HEK293 (cell line): Measurements from ENCODE around the gene EFCAB6.

ENCODE experiments used
- CTCF ChIA-PET: fragments of 350-600 bp; formaldehyde crosslinking; extraction: SDS; loops from one replicate; lab custom pipeline; 2021; ENCODE audit warnings: antibody characterized with exemption; lab: Yijun Ruan, JAX
- POLR2A ChIA-PET: fragments of 300-600 bp; formaldehyde crosslinking; extraction: SDS; loops from one replicate; lab custom pipeline; 2020; ENCODE audit warnings: antibody characterized with exemption, inconsistent platforms; lab: Yijun Ruan, JAX
- H3K27ac ChIP-seq: fragments of 200-500 bp; sonication (Bioruptor generic); 2 replicates; pipeline ENCODE4 v1.5.1; 2014; ENCODE audit warnings: low read depth, low read length, control low read depth, inconsistent platforms; ENCODE audit errors: extremely low read depth
- H3K36me3 ChIP-seq, 2 experiments: fragments of 200-500 bp in 1 of 2; sonication (Bioruptor generic) in 1 of 2; 1 replicate in 1 of 2; 2 replicates in 1 of 2; pipeline ENCODE4 v1.5.1; 2014 to 2017; ENCODE audit warnings: inconsistent platforms in 2 of 2, low read length in 2 of 2; ENCODE audit not compliant: control insufficient read depth in 2 of 2, insufficient read depth in 1 of 2
- H3K4me1 ChIP-seq: fragments of 200-500 bp; sonication (Bioruptor generic); 2 replicates; pipeline ENCODE4 v1.5.1; 2014; ENCODE audit warnings: mild to moderate bottlenecking, low read length, inconsistent platforms; ENCODE audit not compliant: control insufficient read depth, insufficient read depth
- H3K4me3 ChIP-seq: 2 replicates; pipeline ENCODE4 v1.5.1; 2011; ENCODE audit warnings: low read depth, mild to moderate bottlenecking, control low read depth, low read length, moderate library complexity
- H3K9me3 ChIP-seq: fragments of 200-500 bp; sonication (Bioruptor generic); 2 replicates; pipeline ENCODE4 v1.5.1; 2014; ENCODE audit warnings: low read depth, low read length, inconsistent platforms; ENCODE audit not compliant: control insufficient read depth, insufficient read depth
- KLF1 ChIP-seq: fragments of 450-650 bp; formaldehyde crosslinking; IDR thresholded peaks from 2 replicates; pipeline ENCODE4 v1.5.1; 2016; ENCODE audit warnings: missing biosample characterization, missing genetic modification characterization
- KLF9 ChIP-seq: fragments of 450-650 bp; formaldehyde crosslinking; IDR thresholded peaks from 2 replicates; pipeline ENCODE4 v1.5.1; 2016; ENCODE audit warnings: missing biosample characterization, missing genetic modification characterization, low read depth
- MYNN ChIP-seq: fragments of 450-650 bp; formaldehyde crosslinking; IDR thresholded peaks from 2 replicates; pipeline ENCODE4 v1.5.1; 2016; ENCODE audit warnings: missing biosample characterization, missing genetic modification characterization, borderline replicate concordance
- PRDM1 ChIP-seq: fragments of 450-650 bp; formaldehyde crosslinking; IDR thresholded peaks from 2 replicates; pipeline ENCODE4; 2016; ENCODE audit warnings: missing biosample characterization, missing genetic modification characterization
- RBAK ChIP-seq: fragments of 450-650 bp; formaldehyde crosslinking; IDR thresholded peaks from 2 replicates; pipeline ENCODE4 v1.5.1; 2016; ENCODE audit warnings: missing biosample characterization, missing genetic modification characterization
- REST ChIP-seq: fragments of 450-650 bp; formaldehyde crosslinking; IDR thresholded peaks from 2 replicates; pipeline ENCODE4 v1.5.1; 2016; ENCODE audit warnings: missing biosample characterization, missing genetic modification characterization
- SALL2 ChIP-seq: fragments of 450-650 bp; formaldehyde crosslinking; IDR thresholded peaks from 2 replicates; pipeline ENCODE4 v1.5.0; 2017; ENCODE audit warnings: missing biosample characterization, mild to moderate bottlenecking, missing genetic modification characterization, borderline replicate concordance
- SP3 ChIP-seq: fragments of 450-650 bp; formaldehyde crosslinking; IDR thresholded peaks from 2 replicates; pipeline ENCODE4 v1.5.1; 2016; ENCODE audit warnings: missing biosample characterization, missing genetic modification characterization
- TRIM28 ChIP-seq: IDR thresholded peaks from 2 replicates; pipeline ENCODE4 v1.6.1; 2011; ENCODE audit warnings: low read length, control low read depth, borderline replicate concordance
- YY1 ChIP-seq: fragments of 450-650 bp; formaldehyde crosslinking; IDR thresholded peaks from 2 replicates; pipeline ENCODE4 v1.5.1; 2018; ENCODE audit warnings: missing biosample characterization, missing genetic modification characterization
- ZFP41 ChIP-seq: fragments of 450-650 bp; formaldehyde crosslinking; IDR thresholded peaks from 2 replicates; pipeline ENCODE4 v1.5.1; 2016; ENCODE audit warnings: missing biosample characterization, missing genetic modification characterization, borderline replicate concordance
- ZIC2 ChIP-seq: fragments of 450-650 bp; formaldehyde crosslinking; IDR thresholded peaks from 2 replicates; pipeline ENCODE4 v1.5.1; 2016; ENCODE audit warnings: missing biosample characterization, missing genetic modification characterization
- ZNF132 ChIP-seq: fragments of 450-650 bp; formaldehyde crosslinking; IDR thresholded peaks from 2 replicates; pipeline ENCODE4 v1.5.1; 2017; ENCODE audit warnings: missing biosample characterization, missing genetic modification characterization, borderline replicate concordance
- ZNF24 ChIP-seq: fragments of 450-650 bp; formaldehyde crosslinking; IDR thresholded peaks from 2 replicates; pipeline ENCODE4 v1.5.1; 2016; ENCODE audit warnings: missing biosample characterization, missing genetic modification characterization
- ZNF544 ChIP-seq: fragments of 450-650 bp; formaldehyde crosslinking; IDR thresholded peaks from 2 replicates; pipeline ENCODE4 v1.5.0; 2017; ENCODE audit warnings: missing biosample characterization, missing genetic modification characterization
- ZNF596 ChIP-seq: fragments of 450-650 bp; IDR thresholded peaks from 2 replicates; pipeline ENCODE4 v1.5.0; 2018; ENCODE audit warnings: missing biosample characterization, mild to moderate bottlenecking, missing genetic modification characterization, moderate library complexity
- ZNF626 ChIP-seq: fragments of 450-650 bp; sonication (Bioruptor Pico); formaldehyde crosslinking; IDR thresholded peaks from 2 replicates; pipeline ENCODE4 v1.5.1; 2018; ENCODE audit warnings: missing biosample characterization, missing genetic modification characterization, inconsistent platforms
- ZNF830 ChIP-seq: fragments of 450-650 bp; IDR thresholded peaks from 2 replicates; pipeline ENCODE4 v1.5.0; 2018; ENCODE audit warnings: missing biosample characterization, missing genetic modification characterization, low read depth, mild to moderate bottlenecking, moderate library complexity
- ZSCAN4 ChIP-seq: fragments of 450-650 bp; formaldehyde crosslinking; IDR thresholded peaks from 2 replicates; pipeline ENCODE4 v1.5.1; 2017; ENCODE audit warnings: missing biosample characterization, missing genetic modification characterization
- TF ChIP-seq, protein P1 (sequence below): fragments of 450-650 bp; formaldehyde crosslinking; IDR thresholded peaks from 2 replicates; pipeline ENCODE4 v1.5.1; 2017; ENCODE audit warnings: missing biosample characterization, missing genetic modification characterization

Gene EFCAB6

DNA sequence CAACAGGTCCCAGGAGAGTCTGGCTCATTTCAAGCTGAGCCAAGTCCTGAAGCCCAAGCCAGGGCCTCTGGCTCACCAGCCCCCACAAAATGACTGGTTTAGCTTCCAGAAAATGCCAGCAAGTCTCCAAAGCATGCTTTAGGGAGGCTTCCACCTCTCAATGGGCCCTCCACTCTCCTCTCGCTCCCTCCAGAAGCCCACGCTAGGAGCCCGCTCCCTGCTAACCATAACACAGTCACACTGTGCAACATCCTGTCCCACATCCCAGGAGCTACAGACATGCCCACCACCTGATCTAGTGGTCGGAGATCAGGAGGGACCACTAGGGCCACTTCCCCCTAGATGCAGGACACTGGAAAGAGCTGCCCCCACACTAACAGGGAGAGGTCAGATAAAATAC is 43.3 kb upstream of the EFCAB6 start:
- Histone ChIP-seq H3K4me3 (no peak overlapping the region), H3K27ac (no peak overlapping the region), H3K9me3 (no peaks in the 10 kb centered on the region; the same call in 1 of the 2 replicates), H3K4me1 (no peaks in the 10 kb centered on the region), H3K36me3 (peaks cover 0 to 9% of the 10 kb centered on the region in 2 experiments; a peak in 1 of 3 replicates)
- CTCF ChIA-PET, result no interaction called here
- TF ChIP-seq KLF9 (tag by site-specific recombination), result no peak
- no peak for TF ChIP-seq ZNF132 (tag by site-specific recombination)
- no peak for TF ChIP-seq ZNF626
- no peak for TF ChIP-seq RBAK (tag by site-specific recombination)
- POLR2A ChIA-PET, result no interaction called here

DNA sequence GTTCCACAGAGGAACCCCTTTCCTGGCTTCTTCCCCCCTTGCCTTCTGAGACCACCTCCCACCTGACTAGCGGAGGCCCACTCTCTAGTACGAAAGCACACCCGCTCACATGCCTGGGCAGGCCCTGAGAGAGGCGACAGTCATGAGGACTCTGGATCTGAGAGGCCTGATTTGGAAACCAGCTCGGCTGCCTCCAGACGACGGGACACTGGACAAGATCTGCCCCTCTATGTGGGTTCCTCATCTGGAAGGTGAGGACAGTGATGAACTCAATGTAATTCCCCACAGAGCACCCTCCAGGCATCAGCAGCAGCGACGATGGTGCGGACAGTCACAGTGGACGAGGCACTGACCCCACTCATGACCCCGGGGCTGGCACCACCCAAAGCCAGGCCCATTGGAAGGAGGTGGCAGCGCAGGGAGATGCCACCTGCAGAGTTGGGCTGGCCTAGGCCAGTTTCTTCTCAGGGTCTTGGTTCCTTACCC is 42.7 kb upstream of the EFCAB6 start:
- ChIA-PET CTCF (no interaction called here), POLR2A (interaction anchor here (0.6 kb wide), 1 partner anchor 40 kb away, joined by 5 read pairs; no protein-coding TSS in a partner anchor)
- no peak overlapping the region for H3K27ac ChIP-seq
- no peak overlapping the region for H3K4me3 ChIP-seq
- peaks cover 0 to 9% of the 10 kb centered on the region in 2 experiments; a peak in 1 of 3 replicates for H3K36me3 ChIP-seq
- no peak for TF ChIP-seq MYNN (tag by site-specific recombination)
- TF ChIP-seq PRDM1 (tag by site-specific recombination), result no peak
- no peak for TF ChIP-seq ZNF830 (tag by site-specific recombination)
- no peak for TF ChIP-seq SALL2 (tag by site-specific recombination)
- no peaks in the 10 kb centered on the region for H3K4me1 ChIP-seq
- H3K9me3 ChIP-seq, result no peaks in the 10 kb centered on the region; the same call in 1 of the 2 replicates

GRCh38 chr22:43854121-43854785 is 42.1 kb upstream of the EFCAB6 start:
- TF ChIP-seq, protein P1, sequence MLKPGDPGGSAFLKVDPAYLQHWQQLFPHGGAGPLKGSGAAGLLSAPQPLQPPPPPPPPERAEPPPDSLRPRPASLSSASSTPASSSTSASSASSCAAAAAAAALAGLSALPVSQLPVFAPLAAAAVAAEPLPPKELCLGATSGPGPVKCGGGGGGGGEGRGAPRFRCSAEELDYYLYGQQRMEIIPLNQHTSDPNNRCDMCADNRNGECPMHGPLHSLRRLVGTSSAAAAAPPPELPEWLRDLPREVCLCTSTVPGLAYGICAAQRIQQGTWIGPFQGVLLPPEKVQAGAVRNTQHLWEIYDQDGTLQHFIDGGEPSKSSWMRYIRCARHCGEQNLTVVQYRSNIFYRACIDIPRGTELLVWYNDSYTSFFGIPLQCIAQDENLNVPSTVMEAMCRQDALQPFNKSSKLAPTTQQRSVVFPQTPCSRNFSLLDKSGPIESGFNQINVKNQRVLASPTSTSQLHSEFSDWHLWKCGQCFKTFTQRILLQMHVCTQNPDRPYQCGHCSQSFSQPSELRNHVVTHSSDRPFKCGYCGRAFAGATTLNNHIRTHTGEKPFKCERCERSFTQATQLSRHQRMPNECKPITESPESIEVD, result no peak
- TF ChIP-seq TRIM28 (no peak), ZIC2 (tag by site-specific recombination) (no peak), KLF1 (tag by site-specific recombination) (peak; percentile 82), ZNF596 (tag by site-specific recombination) (no peak), SP3 (tag by site-specific recombination) (no peak)
- TF ChIP-seq, all 188 proteins: peak for 1
- H3K36me3 ChIP-seq, result peaks cover 0 to 3% of the 10 kb centered on the region in 2 experiments; a peak in 1 of 3 replicates
- ChIA-PET CTCF (no interaction called here), POLR2A (interaction anchor here (0.6 kb wide), 1 partner anchor 40 kb away, joined by 5 read pairs; no protein-coding TSS in a partner anchor)
- no peaks in the 10 kb centered on the region for H3K4me1 ChIP-seq
- no peak overlapping the region for H3K4me3 ChIP-seq
- H3K9me3 ChIP-seq, result no peaks in the 10 kb centered on the region; the same call in 1 of the 2 replicates
- no peak overlapping the region for H3K27ac ChIP-seq

- Histone ChIP-seq H3K9me3 (no peaks in the 10 kb centered on the region; the same call in 1 of the 2 replicates), H3K4me1 (no peaks in the 10 kb centered on the region), H3K36me3 (peaks cover 0 to 3% of the 10 kb centered on the region in 2 experiments; a peak in 1 of 3 replicates), H3K27ac (no peak overlapping the region), H3K4me3 (no peak overlapping the region)
- ChIA-PET POLR2A (no interaction called here), CTCF (interaction anchor here (0.6 kb wide), 1 partner anchor 91 kb away, joined by 3 read pairs; no protein-coding TSS in a partner anchor)
- no peak for TF ChIP-seq REST
- no peak for TF ChIP-seq ZSCAN4 (tag by site-specific recombination)
- TF ChIP-seq ZFP41 (tag by site-specific recombination), result no peak
- no peak for TF ChIP-seq ZNF24 (tag by site-specific recombination)
- TF ChIP-seq ZNF544 (tag by site-specific recombination), result no peak
- TF ChIP-seq YY1 (tag by site-specific recombination), result no peak
These were observed 41.3 kb upstream of the EFCAB6 start for GRCh38 chr22:43853328-43853931.
